ENCODE results near the gene HLA-DQB2.

HLA-DQB2 gene

DNA sequence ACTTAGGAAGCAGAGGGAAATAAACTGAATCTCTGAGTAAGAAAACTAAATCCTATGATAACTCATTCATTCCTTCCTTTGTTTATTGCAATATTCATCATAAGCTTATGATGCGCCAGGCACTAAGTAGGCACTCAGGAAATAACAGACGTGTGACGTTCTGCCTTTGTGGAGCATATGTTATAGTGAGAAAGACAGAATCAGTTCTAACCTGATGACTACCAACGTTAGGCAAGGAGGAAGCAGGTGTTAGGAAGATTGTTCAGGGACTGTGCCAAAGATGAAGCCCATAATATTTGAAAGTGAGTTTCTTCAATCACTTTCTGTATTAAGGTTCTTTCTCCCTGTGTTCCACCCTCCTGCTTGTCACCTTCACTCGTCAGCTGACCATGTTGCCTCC lies 18.6 kb downstream of the HLA-DQB2 start:
- no peak for DNase-seq (ENCODE audit: low read depth)

DNA sequence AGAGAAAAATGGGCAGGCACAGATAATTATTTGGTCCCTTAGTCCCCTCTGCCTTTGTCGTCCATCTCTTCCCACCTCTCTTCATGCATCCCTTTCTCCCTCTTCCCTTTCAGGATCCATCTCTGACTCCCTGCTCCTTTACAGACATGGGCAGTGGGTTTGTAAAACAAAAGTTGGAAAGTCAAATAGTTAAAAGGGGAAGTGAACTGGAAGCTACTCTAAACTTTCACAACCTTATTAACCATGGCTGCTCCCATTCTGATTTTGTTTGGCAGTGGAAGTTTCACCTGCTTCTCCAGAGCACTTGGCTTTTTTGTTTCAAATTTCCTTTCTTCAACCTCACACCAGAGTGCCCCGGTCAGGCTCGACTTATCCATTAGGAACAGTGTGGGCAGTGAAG lies 21.0 kb downstream of the HLA-DQB2 start:
- no peak for DNase-seq (ENCODE audit: low read depth)

DNA sequence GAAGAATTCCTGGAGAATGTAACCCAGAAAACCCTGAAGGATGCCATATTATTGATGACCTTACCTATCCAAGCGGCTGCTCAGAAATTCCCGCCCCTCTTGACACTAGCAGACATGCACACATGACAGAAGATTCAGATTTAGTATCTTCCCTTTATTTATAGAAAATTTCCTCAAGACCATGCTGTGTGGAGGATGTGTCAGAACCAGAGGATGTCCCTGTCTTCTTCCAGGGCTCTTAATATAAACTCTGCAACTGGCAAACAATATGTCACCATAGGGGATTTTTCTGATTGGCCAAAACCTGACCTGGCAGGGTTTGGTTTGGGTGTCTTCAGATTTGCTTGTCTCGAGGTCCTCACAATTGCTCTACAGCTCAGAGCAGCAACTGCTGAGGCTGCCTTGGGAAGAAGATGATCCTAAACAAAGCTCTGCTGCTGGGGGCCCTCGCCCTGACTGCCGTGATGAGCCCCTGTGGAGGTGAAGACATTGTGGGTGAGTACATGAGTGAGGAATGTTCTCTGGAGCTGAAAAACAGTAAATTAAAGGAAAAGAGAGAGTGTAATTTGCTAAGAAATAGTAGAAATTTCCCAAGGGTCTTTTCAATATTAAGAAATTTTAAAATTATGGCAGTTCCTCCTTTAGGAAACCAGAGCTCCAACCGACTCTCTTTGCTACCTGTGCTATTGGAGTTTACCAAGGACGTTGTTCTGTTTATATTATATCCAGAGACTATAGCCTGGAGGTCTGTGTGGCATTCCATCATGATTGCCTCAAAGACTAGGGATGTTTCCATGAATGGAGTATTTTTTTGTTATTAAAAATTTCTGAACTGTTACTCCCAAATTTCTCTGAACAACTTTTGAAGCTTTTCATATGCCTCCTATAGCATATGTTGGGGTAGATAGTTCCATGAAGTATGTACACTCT lies 22.0 kb downstream of the HLA-DQB2 start, which contains the start of gene HLA-DQA2:
Gene HLA-DQA2 (plus strand): TSS at position 361 of the 930 bp plus-strand sequence. CDS start 53 bp downstream, at position 414.
- no peak for DNase-seq (ENCODE audit: low read depth)

DNA sequence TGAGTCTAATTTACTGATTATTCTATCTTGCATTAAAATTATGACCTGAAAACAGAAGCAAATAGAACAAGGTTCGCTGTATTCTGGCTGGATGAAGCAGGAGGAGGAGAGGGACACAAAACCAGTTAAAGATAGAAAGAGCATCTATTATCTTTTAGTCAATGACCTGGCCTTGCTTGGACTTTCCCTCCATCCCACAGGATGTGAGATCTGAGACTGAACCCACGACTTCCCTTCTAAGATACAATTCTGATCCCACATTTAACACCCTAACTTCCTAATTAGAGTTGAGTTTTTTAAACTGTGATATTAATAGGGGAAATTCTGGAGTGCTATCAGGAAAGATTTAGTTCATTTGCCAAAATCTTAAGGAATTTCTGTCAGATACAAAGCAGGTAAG lies 25.2 kb downstream of the HLA-DQB2 start:
- no peak for DNase-seq (ENCODE audit: low read depth)

DNA sequence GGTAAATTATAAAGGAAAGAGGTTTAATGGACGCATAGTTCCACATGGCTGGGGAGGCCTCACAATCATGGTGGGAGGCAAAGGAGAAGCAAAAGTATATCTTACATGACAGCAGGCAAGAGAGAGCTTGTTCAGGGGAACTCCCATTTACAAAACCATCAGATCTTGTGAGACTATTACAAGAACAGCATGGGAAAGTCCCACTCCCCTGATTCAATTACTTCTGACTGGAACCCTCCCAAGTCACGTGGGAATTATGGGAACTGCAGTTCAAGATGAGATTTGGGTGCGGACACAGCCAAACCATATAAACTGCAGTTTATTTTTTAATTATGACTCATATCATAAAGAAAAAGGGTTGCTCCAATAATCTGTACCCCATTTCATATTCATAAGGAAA lies 44.5 kb downstream of the HLA-DQB2 start:
- no peak for DNase-seq (ENCODE audit: low read depth)

DNA sequence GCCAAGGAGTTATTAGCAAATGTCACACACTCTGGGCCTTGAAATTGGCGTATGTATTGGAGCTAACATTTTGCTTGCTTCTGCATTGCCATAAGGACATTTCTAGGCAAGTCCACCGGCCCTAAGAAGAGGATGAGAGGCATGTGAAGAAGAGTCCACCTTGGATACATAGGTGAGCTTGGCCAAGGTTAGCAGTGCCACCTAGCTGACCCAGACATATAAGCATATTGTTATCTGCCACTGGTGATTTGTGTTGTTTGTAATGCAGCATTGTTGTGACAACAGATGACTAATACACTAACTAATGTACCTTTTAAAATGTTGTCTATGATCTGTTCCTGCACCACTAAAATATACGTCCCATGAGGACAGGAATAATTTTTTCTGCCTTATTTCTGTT lies 46.9 kb downstream of the HLA-DQB2 start:
- no peak for DNase-seq (ENCODE audit: low read depth)

DNA sequence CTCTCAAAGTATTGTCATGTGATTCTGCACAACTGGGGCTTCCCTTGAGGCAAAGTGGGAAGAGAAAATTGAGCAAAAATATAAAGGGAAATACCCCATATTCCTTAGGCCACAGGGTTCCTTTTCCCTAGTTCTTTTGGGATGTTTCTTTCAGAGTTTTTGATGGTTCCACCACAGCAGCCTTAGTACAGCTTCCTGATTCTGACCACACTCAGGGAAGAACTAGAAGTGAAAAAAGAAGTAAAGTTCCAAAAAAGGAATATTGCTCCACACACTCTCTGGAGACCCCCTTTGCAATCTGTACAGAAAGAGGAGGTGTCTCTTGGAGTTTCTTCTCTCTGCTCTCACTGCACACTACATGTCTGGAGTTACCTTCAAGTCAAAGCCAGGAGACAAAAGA lies 50.1 kb downstream of the HLA-DQB2 start:
- DNase-seq (ENCODE audit: low read depth) = no peak

DNA sequence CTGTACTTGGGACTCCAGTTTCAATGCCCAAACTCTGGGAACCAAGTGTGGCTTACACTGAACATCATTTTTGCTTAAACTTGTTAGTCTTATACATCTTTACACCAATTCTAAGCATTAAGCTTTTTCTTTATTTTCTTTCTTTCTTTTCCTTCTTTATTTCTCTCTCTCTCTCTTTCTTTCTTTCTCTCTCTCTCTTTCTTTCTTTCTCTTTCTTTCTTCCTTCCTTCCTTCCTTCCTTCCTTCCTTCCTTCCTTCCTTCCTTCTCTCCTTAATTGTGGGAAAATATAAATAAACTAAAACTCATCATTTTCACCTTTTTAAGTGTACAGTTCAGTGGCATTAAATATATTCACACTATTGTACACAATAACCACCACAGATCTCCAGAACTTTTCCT lies 53.7 kb downstream of the HLA-DQB2 start:
- no peak for DNase-seq (ENCODE audit: low read depth)
